Right lobe of liver (tissue), 6 donors: ENCODE measurements around the gene FBXW11. TPM values are rescaled to one million over a fixed set of nuclear protein-coding genes. Genes with fewer than 3 reads are reported as not detected.

Source experiments
- ATAC-seq, 4 donors: fragments of 200-7000 bp; cut with Tn5 transposase; one replicate each; pipeline ENCODE4 v1.9.1; 2020; ENCODE audit warnings: mild to moderate bottlenecking in 4 of 4, moderate library complexity in 4 of 4
- DNase-seq, 3 donors: peaks; one replicate each; pipeline ENCODE4 v3.0.0-alpha.2; 2020
- H3K27ac ChIP-seq, 3 donors: fragments of 200-600 bp; one replicate each; pipeline ENCODE4 v1.8.0; 2022
- H3K27me3 ChIP-seq, 2 donors: fragments of 200-600 bp; one replicate each; pipeline ENCODE4 v1.8.0; 2022
- H3K36me3 ChIP-seq, 4 donors: fragments of 200-600 bp; sonication (generic) in 1 of 4; one replicate each; pipeline versions ENCODE4 v1.5.1 to v1.8.0; 2017 to 2022; ENCODE audit warnings: control low read depth in 1 of 4
- H3K4me1 ChIP-seq, 4 donors: fragments of 200-600 bp; sonication (generic) in 1 of 4; one replicate each; pipeline versions ENCODE4 v1.5.1 to v1.8.0; 2017 to 2022; ENCODE audit warnings: control low read depth in 1 of 4
- H3K4me3 ChIP-seq, 3 donors: fragments of 200-600 bp; one replicate each; pipeline ENCODE4 v1.8.0; 2022
- H3K9me3 ChIP-seq, 4 donors: fragments of 200-600 bp; sonication (generic) in 1 of 4; one replicate each; pipeline versions ENCODE4 v1.5.1 to v1.8.0; 2017 to 2022; ENCODE audit warnings: control low read depth in 1 of 4
- CTCF ChIP-seq, 4 donors: fragments of 200-600 bp in 3 of 4; fragments of 450-650 bp in 1 of 4; IDR thresholded peaks; one replicate each; pipeline versions ENCODE4 v1.5.1 to v1.8.0; 2016 to 2022; ENCODE audit warnings: antibody characterized with exemption in 4 of 4, mild to moderate bottlenecking in 2 of 4
- POLR2A ChIP-seq: fragments of 450-650 bp; IDR thresholded peaks from one replicate; pipeline ENCODE4 v1.6.1; 2017; ENCODE audit warnings: antibody characterized with exemption, mild to moderate bottlenecking
- WGBS: methylation state at CpG from one replicate; pipeline ENCODE4 v1.1.6; 2018; ENCODE audit warnings: low coverage, low lambda C conversion rate; ENCODE audit not compliant: insufficient coverage; ENCODE audit errors: missing lambda C conversion rate; 5-methylcytosine and 5-hydroxymethylcytosine counted together
- intact Hi-C, 2 donors: fragments of 100-400 bp; cut with DNase I; formaldehyde crosslinking; loops; one replicate each; pipeline versions ENCODE4 v1.11.2 to v1.14.1; 2022
- total RNA-seq, 6 experiments: library from RNA; depleted of rRNA in 2 of 6; stranded (reverse); fragments of >200 nt in 2 of 6; fragmentation: NEBNext Ultra II Directional in 3 of 6; extraction: Animal tissue kit (Norgen Biotek cat#: 25700) in 3 of 6; gene quantifications; one replicate each; pipeline versions ENCODE4 v1.1.0 to v1.2.4, GENCODE V29; 2016 to 2023
- donor health status: DM: no; HTN: yes; CAD: no.
- donor health status: DM: no; HTN: no; CAD: no.
- donor health status: DM: no; HTN: no; CAD: no.
- donor health status: DM: no; HTN: yes; CAD: no.
- donor health status: DM: no; HTN: yes; CAD: no.

Gene FBXW11
- total RNA-seq, 6 experiments from 2014 or later: 19.9 to 35.9 (median 28.4) TPM

GRCh38 chr5:172008689-172009141, 2.3 kb upstream of the FBXW11 start:
- peaks cover 0 to 16% (median 8%) of the 10 kb centered on the region in 4 donors for H3K4me1 ChIP-seq
- no peak overlapping the region for H3K4me3 ChIP-seq
- ATAC-seq (no peak), DNase-seq (no peak)
- H3K27ac ChIP-seq: no peak overlapping the region
- no peaks in the 10 kb centered on the region for H3K36me3 ChIP-seq
- TF ChIP-seq POLR2A (no peak), CTCF (IDR thresholded peaks at IDR 0.05) (no peak)
- no peaks in the 10 kb centered on the region for H3K27me3 ChIP-seq
- intact Hi-C loops: no loop called here
- WGBS: 58% methylated on average over 6 of the region's 6 CpGs
- H3K9me3 ChIP-seq: no peaks in the 10 kb centered on the region

GRCh38 chr5:172008111-172008455, 1.6 kb upstream of the FBXW11 start:
- Histone ChIP-seq H3K27ac (no peak overlapping the region), H3K4me1 (peaks cover 0 to 22% (median 13%) of the 10 kb centered on the region in 4 donors), H3K27me3 (no peaks in the 10 kb centered on the region), H3K36me3 (no peaks in the 10 kb centered on the region), H3K9me3 (no peaks in the 10 kb centered on the region), H3K4me3 (no peak overlapping the region)
- DNase-seq: no peak
- 39% methylated on average over 3 of the region's 3 CpGs for WGBS
- intact Hi-C loops: no loop called here
- no peak for ATAC-seq
- TF ChIP-seq POLR2A (no peak), CTCF (IDR thresholded peaks at IDR 0.05) (no peak)

GRCh38 chr5:172007175-172008110, 1.0 kb upstream of the FBXW11 start:
- peak in 2 of 4 donors; percentile 7 to 38 for ATAC-seq

DNA sequence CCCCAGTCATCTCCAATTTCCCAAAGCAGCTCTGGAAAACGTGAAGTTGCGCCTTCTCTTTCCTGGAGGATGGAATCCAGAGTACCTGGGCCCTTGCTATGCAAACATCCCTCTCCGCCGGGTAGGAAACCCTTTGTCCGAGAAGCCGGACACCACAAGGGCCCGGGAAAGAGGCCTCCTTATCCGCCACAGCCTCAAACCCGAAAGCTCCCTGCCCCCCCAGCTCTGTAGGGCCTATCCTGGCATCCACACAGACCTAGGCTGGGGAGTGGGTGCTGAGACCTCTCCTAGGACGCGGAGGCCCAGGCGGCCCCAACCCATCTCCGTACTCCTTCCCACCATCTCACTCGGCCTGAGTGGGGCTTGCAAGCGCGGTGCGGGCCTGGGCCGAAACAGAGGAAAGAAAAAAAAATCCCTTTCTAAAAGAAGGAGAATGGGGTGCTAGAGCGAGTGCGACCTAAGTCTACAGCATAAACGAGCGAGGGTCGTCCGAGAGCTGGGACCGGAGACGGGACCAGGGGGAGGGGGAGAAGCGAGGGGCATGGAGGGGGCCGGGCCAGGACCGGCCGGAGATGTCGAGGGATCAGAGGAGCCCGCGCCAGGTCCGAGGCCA, 624 bp downstream of the FBXW11 start:
- intact Hi-C loops: no loop called here
- peak overlapping the region; percentile 83 to 95 (median 87) for H3K4me3 ChIP-seq
- H3K27ac ChIP-seq: peak overlapping the region; percentile 96 to 100 (median 98)
- WGBS: 0% methylated on average over 26 of the region's 34 CpGs
- no peaks in the 10 kb centered on the region for H3K9me3 ChIP-seq
- H3K4me1 ChIP-seq: peaks cover 0 to 29% (median 19%) of the 10 kb centered on the region in 4 donors
- ATAC-seq (peak in 3 of 4 donors; percentile 4 to 7 (median 5)), DNase-seq (peak; percentile 37 to 56 (median 51))
- no peak for TF ChIP-seq POLR2A
- TF ChIP-seq CTCF (IDR thresholded peaks at IDR 0.05): no peak
- H3K36me3 ChIP-seq: no peaks in the 10 kb centered on the region
- no peaks in the 10 kb centered on the region for H3K27me3 ChIP-seq

More at GRCh38 chr5:172007175-172008110, 1.0 kb upstream of the FBXW11 start:
- H3K9me3 ChIP-seq: no peaks in the 10 kb centered on the region
- H3K36me3 ChIP-seq: no peaks in the 10 kb centered on the region
- H3K27ac ChIP-seq: peak overlapping the region; percentile 96 to 100 (median 98)
- no peak for TF ChIP-seq CTCF (IDR thresholded peaks at IDR 0.05)
- no peak for DNase-seq
- intact Hi-C loops: no loop called here
- H3K27me3 ChIP-seq: no peaks in the 10 kb centered on the region
- peak overlapping the region; percentile 83 to 95 (median 87) for H3K4me3 ChIP-seq
- WGBS: 20% methylated on average over 34 of the region's 37 CpGs
- peaks cover 0 to 28% (median 16%) of the 10 kb centered on the region in 4 donors for H3K4me1 ChIP-seq
